ENCODE results near the gene ROR2.

Gene ROR2

DNA sequence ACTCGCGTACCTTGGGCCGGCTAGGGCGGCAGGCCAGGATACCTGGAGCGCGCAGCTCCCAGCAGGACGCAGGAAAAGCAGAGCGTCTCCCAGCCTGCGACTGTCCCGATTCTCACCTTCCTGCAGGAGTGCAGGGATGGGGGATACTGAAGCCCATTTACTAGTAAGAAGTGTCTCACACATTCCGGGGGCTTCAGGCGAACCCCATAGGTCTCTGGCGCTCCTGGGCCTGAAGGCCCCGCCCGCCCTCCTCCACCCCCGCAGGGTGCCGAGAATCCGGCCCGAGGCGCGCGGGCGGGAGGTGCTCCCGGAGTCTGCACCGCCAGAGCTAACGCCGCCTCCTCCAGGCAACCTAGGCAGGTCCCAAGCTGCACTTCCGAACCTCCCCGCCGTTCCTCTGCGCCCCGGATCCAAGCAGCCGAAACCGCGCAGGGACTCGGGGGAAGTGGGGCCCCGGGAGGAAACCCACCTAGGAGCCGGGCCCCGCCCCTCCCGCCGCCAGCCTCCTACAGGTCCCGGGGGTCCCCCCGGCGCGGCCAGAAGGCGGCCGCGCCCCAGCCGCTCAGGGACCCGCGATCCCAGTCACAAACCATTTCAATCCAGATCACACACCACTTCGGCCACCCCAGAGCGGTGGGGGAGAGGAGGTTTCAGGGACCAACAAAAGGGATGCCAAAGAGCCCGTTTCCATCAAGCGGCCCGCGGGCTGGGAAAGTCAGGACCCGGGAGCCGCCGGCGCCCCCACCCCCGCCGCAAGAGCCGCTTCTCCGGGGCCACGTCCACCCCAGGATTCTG lies 1.2 kb downstream of the ROR2 start:
- DNase-seq (ENCODE audit: low read depth): peak; percentile 31

DNA sequence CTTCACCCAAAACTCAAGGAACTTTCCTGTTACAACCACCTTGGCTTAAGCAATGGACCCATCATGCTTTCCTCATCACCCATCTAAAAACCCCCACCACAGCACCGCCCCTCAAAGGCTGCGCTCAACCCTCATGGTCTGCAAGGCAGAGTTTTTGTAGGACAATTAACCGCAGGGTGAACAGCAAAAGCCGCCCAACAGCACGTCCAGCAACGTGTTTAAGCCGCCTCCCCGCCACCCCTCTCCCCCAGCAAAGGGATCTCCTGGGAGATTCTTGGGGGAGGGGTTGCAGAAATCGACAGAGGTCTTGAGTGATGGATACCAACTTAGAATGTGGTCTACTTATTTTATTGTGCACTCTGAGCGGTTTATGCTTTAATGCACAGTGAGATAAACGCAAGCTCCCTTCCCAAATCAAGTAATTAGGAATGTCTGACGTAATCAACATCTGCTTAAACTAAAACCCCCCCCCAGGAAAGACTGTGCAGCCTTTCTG lies 1.9 kb downstream of the ROR2 start:
- no peak for DNase-seq (ENCODE audit: low read depth)

GRCh38 chr9:91946653-91947488 lies 3.2 kb downstream of the ROR2 start:
- no peak for DNase-seq (ENCODE audit: low read depth)

- no peak for DNase-seq (ENCODE audit: low read depth)
Measured at GRCh38 chr9:91946196-91946595, 3.8 kb downstream of the ROR2 start.

GRCh38 chr9:91945277-91946085 lies 4.5 kb downstream of the ROR2 start:
- DNase-seq (ENCODE audit: low read depth): peak; percentile 52

- DNase-seq (ENCODE audit: low read depth): no peak
Measured at GRCh38 chr9:91944711-91945110, 5.3 kb downstream of the ROR2 start.

- no peak for DNase-seq (ENCODE audit: low read depth)
Measured at GRCh38 chr9:91943478-91944470, 6.3 kb downstream of the ROR2 start.

DNA sequence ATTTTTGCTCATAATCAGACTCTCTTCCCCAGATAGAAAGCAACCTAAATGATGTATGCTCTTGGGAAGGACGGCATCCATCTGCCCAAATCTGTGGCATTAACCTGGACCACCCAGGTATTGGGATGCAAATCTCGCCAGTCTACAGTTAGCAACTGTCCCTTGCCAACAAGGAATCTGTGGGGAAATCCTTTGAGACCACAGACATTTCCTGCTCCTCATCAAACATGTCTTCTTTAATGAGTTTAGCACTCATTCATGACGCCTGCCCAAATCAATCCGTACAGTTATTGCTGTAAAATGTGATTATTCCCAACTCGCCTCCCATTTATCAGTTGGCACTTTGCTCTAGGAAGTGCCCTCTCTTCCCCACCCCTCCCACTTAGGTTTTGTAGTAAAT lies 7.8 kb downstream of the ROR2 start:
- DNase-seq (ENCODE audit: low read depth): no peak

DNA sequence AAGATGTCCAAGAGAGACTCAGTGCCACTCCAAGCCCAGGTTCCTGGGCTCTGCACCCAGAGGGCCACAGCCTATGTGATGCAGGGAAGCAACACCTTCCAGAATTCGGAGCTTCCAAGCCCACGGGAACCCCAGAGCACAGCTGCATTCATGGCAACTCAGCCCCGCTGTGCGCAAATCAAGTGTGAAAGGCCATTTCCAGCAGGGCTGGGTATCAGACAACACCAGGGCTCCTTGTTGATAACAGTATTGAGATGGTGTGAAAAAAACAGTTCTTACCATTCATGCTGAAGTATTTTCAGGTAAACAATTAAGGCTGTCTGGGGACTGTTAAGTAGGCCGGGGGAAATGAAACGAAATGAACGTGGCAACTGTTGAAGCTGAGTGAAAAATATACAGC lies 10.1 kb downstream of the ROR2 start:
- no peak for DNase-seq (ENCODE audit: low read depth)

DNA sequence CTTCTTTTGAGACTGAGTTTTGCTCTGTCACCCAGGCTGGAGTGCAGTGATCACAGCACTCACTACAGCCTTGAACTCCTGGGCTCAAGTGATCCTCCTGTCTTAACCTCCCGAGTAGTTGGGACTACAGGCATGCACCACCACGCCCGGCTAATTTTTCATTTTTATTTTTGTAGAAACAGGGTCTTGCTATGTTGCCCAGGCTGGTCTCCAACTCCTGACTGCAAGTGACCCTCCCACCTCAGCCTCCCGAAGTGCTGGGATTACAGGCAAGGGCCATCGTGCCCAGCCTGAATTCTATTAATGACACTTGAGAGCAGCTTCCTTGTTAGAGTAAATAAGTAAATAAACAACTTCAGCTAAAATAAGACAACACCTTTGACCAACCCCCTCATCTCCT lies 12.3 kb downstream of the ROR2 start:
- no peak for DNase-seq (ENCODE audit: low read depth)

GRCh38 chr9:91937056-91937455 lies 13.0 kb downstream of the ROR2 start:
- no peak for DNase-seq (ENCODE audit: low read depth)

DNA sequence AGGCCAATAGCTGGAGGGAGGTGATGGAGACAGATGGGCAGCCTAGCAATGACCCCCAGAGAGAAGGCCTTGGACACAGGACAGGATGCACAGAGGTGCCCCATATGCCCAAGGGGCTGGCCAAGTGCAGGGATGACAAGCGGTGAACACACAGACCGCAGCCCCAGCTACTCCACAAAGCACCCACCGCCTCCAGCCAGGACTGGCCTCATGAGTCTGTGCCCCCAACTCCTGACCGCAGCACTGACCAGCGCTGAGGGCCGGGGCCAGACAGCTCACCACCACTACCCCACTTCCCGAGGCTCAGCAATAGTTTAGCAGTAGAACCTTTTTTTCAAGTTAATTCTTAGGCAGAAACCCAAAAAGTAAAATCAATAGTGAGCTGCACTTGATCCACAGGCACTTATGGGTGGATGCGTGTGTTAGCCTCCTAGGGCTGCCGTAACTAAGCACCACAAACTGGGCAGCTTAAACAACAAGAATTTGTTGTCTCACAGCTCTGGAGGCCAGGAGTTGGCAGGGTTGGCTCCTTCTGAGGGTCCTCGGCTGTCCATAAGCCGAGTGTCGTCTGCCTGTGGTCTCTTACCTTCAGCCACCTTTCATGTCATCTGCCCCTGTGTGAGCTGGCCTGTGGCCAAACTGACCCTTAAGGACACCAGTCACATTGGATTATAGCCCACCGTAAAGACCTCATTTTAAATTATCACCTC lies 14.1 kb downstream of the ROR2 start:
- no peak for DNase-seq (ENCODE audit: low read depth)

- no peak for DNase-seq (ENCODE audit: low read depth)
Measured at GRCh38 chr9:91935066-91935749, 14.8 kb downstream of the ROR2 start.

DNA sequence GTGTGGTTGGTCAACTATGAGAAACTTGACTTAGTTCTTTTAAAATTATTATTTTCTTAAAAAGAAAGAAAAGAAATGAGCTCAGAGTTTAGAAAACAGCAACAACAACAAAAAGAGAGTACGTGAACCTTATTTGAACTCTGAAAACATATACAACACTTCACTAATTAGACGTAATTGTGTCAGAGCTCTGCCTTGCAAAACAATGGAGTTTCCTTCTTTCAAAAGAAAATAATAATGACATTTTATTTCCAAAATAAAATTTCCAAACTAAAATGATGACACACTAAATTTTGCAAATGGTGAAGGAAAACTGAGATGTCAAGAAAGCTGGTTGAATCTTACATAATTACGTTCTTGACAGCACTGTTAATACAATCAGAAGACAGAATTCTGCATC lies 15.4 kb downstream of the ROR2 start:
- DNase-seq (ENCODE audit: low read depth): no peak

- DNase-seq (ENCODE audit: low read depth): peak; percentile 9
Measured at GRCh38 chr9:91933556-91934352, 16.3 kb downstream of the ROR2 start.

GRCh38 chr9:91930475-91930874 lies 19.6 kb downstream of the ROR2 start:
- peak; percentile 2 for DNase-seq (ENCODE audit: low read depth)

DNA sequence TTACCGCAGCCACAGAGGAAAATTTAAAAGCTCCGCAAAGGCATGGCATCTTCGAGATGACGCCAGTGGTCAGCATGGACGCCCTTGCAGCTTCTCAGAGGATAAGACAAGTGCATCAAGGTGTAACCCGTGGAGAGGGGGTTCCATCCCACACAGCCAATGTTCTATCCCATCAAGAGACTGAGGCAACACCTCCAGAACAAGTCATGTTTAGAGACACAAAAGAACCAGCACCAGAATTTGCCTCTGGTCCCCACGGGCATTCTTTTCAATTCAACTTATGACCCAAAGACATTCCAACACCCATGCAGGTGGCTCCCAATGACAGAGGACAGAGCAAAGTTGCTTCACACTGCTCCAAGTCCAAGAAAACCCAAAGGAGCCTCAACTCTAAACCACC lies 20.7 kb downstream of the ROR2 start:
- DNase-seq (ENCODE audit: low read depth): no peak

DNA sequence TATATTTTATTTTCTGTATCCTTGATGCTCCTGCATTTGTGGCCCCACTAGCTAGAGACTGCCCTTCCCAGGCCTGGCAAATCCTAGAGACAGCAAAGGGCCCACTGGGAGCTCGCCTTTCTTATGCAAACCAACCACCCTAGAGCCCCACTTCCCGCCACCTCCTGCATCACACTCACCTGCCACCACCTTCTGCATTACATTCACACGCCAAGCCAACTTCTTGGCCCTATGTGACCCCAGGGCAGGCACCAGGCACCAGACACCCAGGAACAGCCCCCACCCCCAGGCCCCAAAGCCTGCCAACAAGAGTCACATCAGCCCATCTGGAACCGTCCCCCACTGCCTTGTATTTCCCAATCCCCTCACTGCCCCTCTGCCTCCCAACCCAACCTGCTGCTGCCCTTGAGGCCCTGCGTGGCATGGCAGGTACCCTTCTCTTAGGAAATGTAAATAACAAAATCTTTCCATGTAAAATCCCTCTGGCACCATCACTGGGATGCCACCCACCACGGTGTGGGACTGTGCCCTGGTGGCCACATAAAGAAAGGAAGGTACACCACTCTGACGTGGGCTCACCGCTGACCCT lies 22.0 kb downstream of the ROR2 start:
- no peak for DNase-seq (ENCODE audit: low read depth)

- no peak for DNase-seq (ENCODE audit: low read depth)
Measured at GRCh38 chr9:91924090-91924489, 25.9 kb downstream of the ROR2 start.
